Measurements from ENCODE around the gene PLXDC2. TPM values are rescaled to one million over a fixed set of nuclear protein-coding genes. Genes with fewer than 3 reads are reported as not detected.

The PLXDC2 gene
- total RNA-seq, 2 experiments from 2014 or later: not detected

DNA sequence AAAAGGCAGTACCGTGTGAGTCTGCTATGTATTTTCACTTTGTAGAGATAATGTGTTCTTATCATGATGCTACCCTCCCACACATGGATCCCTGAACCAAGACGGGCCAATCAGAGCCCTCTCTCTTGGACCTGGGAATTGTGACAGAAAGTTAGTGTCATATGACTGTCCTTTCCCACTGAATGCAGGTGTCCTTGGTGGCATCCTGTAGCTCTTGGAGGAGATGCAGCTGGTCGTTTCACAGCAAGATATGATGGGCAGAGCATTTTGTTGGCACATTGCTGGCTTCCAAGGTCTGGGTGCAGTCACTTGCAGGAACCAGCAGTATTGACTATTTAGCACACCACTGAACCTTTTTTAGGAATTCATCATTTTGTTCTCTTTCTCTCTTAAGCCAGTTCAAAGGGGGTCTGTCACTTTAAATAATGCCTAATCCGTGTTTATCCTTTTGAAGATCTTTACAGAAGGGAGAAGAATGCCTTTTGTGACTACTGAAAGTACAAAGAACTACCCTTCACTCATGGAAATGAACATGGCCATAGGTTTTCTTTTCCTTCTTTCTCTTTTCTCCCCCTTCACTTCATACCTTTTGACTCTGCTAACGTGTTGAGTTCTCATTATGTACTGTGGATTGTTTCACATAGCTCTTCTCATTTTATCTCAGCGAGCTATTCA lies 125.1 kb downstream of the PLXDC2 start:
- intact Hi-C loops (cut with micrococcal nuclease): no loop called here

DNA sequence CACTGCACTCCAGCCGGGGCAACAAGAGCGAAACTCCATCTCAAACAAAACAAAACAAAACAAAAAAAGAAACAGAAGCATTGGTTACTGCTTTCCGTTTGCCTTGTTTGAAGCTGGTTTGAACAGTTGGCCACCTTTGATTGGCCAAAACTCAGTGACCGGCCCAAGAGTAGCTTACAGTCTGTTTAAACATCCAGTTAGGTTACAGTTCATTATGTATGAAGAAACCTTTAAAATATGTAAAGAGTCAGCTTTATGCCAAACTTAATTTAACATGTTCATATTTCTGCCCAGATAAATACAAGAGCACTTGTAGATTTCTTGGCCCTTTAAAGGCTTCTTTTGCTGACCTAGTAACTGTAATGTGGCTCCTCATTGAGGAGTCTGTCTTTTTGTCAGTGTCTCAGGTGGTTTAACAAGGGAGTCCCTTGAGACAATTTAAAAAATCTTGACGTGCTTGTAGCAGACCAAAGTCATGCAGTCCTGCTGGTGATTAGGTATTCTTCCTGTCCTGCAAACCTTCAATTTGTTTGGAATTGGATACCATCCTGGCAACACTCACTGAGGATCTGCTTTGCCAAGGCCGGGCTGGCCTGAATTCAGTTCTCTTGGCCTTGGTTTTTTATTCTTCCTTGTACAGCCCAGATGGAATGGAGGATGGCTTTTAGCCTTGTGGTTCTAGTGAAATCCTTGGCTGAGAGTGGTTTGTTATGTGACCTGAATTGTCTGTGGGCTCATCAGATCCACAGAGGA lies 128.9 kb downstream of the PLXDC2 start:
- no peak overlapping the region for H3K27ac Mint-ChIP-seq
- peaks cover 2% of the 10 kb centered on the region for H3K9me3 Mint-ChIP-seq
- H3K27me3 Mint-ChIP-seq (ENCODE audit: low read depth): no peaks in the 10 kb centered on the region
- intact Hi-C loops (cut with micrococcal nuclease): no loop called here
- H3K36me3 Mint-ChIP-seq (ENCODE audit: low read depth): no peaks in the 10 kb centered on the region
- H3K4me3 Mint-ChIP-seq: no peak overlapping the region
- DNase-seq: no peak
- CTCF ChIA-PET: no interaction called here
- H3K4me1 Mint-ChIP-seq (ENCODE audit: low read depth): no peaks in the 10 kb centered on the region

More for the DNA sequence above, 125.1 kb downstream of the PLXDC2 start:
- DNase-seq: no peak
- no peak overlapping the region for H3K4me3 Mint-ChIP-seq
- CTCF ChIA-PET: no interaction called here
- H3K4me1 Mint-ChIP-seq (ENCODE audit: low read depth): no peaks in the 10 kb centered on the region
- no peaks in the 10 kb centered on the region for H3K27me3 Mint-ChIP-seq (ENCODE audit: low read depth)
- H3K9me3 Mint-ChIP-seq: peaks cover 6% of the 10 kb centered on the region
- no peaks in the 10 kb centered on the region for H3K36me3 Mint-ChIP-seq (ENCODE audit: low read depth)
- H3K27ac Mint-ChIP-seq: no peak overlapping the region

- Mint-ChIP-seq H3K27ac (no peak overlapping the region), H3K4me3 (no peak overlapping the region), H3K4me1 (ENCODE audit: low read depth) (no peaks in the 10 kb centered on the region), H3K9me3 (no peaks in the 10 kb centered on the region), H3K36me3 (ENCODE audit: low read depth) (no peaks in the 10 kb centered on the region), H3K27me3 (ENCODE audit: low read depth) (no peaks in the 10 kb centered on the region)
- intact Hi-C loops (cut with micrococcal nuclease): no loop called here
- no peak for DNase-seq
- CTCF ChIA-PET: no interaction called here
Observed at GRCh38 chr10:19946245-19946644, 130.0 kb downstream of the PLXDC2 start.

DNA sequence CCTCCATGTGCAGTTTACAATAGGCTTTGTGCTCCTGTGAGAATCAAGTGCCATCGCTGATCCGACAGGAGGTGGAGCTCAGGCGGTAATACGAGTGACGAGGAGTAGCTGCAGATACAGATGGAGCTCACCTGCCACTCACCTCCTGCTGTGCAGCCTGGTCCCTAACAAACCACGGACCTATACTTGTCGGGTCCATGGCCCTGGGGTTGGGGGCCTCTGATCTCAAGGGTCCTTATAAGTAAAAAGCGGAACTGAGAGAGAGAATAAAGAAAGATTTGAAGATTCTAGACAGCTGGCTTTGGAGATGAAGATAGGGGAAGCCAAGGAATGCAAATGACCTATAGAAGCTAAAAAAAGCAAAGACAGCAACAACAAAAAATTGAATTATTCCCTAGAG lies 130.6 kb downstream of the PLXDC2 start:
- CTCF ChIA-PET: no interaction called here
- Mint-ChIP-seq H3K27me3 (ENCODE audit: low read depth) (no peaks in the 10 kb centered on the region), H3K27ac (no peak overlapping the region), H3K4me1 (ENCODE audit: low read depth) (no peaks in the 10 kb centered on the region), H3K4me3 (no peak overlapping the region), H3K9me3 (no peaks in the 10 kb centered on the region), H3K36me3 (ENCODE audit: low read depth) (no peaks in the 10 kb centered on the region)
- no peak for DNase-seq
- intact Hi-C loops (cut with micrococcal nuclease): no loop called here

GRCh38 chr10:19947215-19947614 lies 131.0 kb downstream of the PLXDC2 start:
- no peak for DNase-seq
- H3K27me3 Mint-ChIP-seq (ENCODE audit: low read depth): no peaks in the 10 kb centered on the region
- H3K27ac Mint-ChIP-seq: no peak overlapping the region
- H3K4me3 Mint-ChIP-seq: no peak overlapping the region
- intact Hi-C loops (cut with micrococcal nuclease): no loop called here
- CTCF ChIA-PET: no interaction called here
- H3K36me3 Mint-ChIP-seq (ENCODE audit: low read depth): no peaks in the 10 kb centered on the region
- no peaks in the 10 kb centered on the region for H3K9me3 Mint-ChIP-seq
- no peaks in the 10 kb centered on the region for H3K4me1 Mint-ChIP-seq (ENCODE audit: low read depth)

- Mint-ChIP-seq H3K4me1 (ENCODE audit: low read depth) (no peaks in the 10 kb centered on the region), H3K27ac (no peak overlapping the region), H3K27me3 (ENCODE audit: low read depth) (no peaks in the 10 kb centered on the region), H3K9me3 (no peaks in the 10 kb centered on the region), H3K4me3 (no peak overlapping the region), H3K36me3 (ENCODE audit: low read depth) (no peaks in the 10 kb centered on the region)
- intact Hi-C loops (cut with micrococcal nuclease): no loop called here
- DNase-seq: no peak
- CTCF ChIA-PET: no interaction called here
Observed at GRCh38 chr10:19947656-19948055, 131.4 kb downstream of the PLXDC2 start.

- intact Hi-C loops (cut with micrococcal nuclease): no loop called here
- H3K4me3 Mint-ChIP-seq: no peak overlapping the region
- no peaks in the 10 kb centered on the region for H3K4me1 Mint-ChIP-seq (ENCODE audit: low read depth)
Observed at GRCh38 chr10:19952224-19953010, 136.2 kb downstream of the PLXDC2 start.

DNA sequence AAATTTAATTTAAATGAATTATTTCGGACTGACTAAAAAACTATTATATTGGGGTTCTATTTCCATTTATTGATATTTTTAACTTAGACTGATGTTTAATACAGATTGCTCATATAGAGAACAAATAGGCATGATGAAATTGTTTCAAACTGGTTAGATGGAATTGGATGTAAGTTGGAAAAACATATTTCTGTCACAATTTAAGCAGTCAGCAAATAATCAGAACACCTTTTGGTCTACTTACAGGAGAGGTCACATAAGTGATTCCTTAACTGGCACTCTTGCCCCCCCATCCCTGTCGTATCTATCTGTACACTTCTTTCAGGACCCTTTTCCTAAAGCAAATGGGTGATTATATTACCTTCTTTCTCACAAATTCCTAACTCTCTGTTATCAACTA lies 138.4 kb downstream of the PLXDC2 start:
- CTCF ChIA-PET: no interaction called here
- no peak for DNase-seq
- Mint-ChIP-seq H3K4me1 (ENCODE audit: low read depth) (no peaks in the 10 kb centered on the region), H3K4me3 (no peak overlapping the region), H3K27me3 (ENCODE audit: low read depth) (no peaks in the 10 kb centered on the region), H3K36me3 (ENCODE audit: low read depth) (no peaks in the 10 kb centered on the region), H3K27ac (no peak overlapping the region), H3K9me3 (no peaks in the 10 kb centered on the region)
- intact Hi-C loops (cut with micrococcal nuclease): no loop called here

More at GRCh38 chr10:19952224-19953010, 136.2 kb downstream of the PLXDC2 start:
- CTCF ChIA-PET: no interaction called here
- no peak for DNase-seq
- no peaks in the 10 kb centered on the region for H3K9me3 Mint-ChIP-seq
- no peaks in the 10 kb centered on the region for H3K27me3 Mint-ChIP-seq (ENCODE audit: low read depth)
- H3K36me3 Mint-ChIP-seq (ENCODE audit: low read depth): no peaks in the 10 kb centered on the region
- no peak overlapping the region for H3K27ac Mint-ChIP-seq

GRCh38 chr10:19956516-19957032 lies 140.3 kb downstream of the PLXDC2 start:
- CTCF ChIA-PET: no interaction called here
- Mint-ChIP-seq H3K36me3 (ENCODE audit: low read depth) (no peaks in the 10 kb centered on the region), H3K4me3 (no peak overlapping the region)

GRCh38 chr10:19958787-19959186 lies 142.6 kb downstream of the PLXDC2 start:
- Mint-ChIP-seq H3K4me1 (ENCODE audit: low read depth) (no peaks in the 10 kb centered on the region), H3K27ac (no peak overlapping the region), H3K27me3 (ENCODE audit: low read depth) (no peaks in the 10 kb centered on the region), H3K4me3 (no peak overlapping the region), H3K36me3 (ENCODE audit: low read depth) (no peaks in the 10 kb centered on the region), H3K9me3 (no peaks in the 10 kb centered on the region)
- CTCF ChIA-PET: no interaction called here
- no peak for DNase-seq
- intact Hi-C loops (cut with micrococcal nuclease): no loop called here

More at GRCh38 chr10:19956516-19957032, 140.3 kb downstream of the PLXDC2 start:
- Mint-ChIP-seq H3K27me3 (ENCODE audit: low read depth) (no peaks in the 10 kb centered on the region), H3K4me1 (ENCODE audit: low read depth) (no peaks in the 10 kb centered on the region), H3K27ac (no peak overlapping the region), H3K9me3 (no peaks in the 10 kb centered on the region)
- no peak for DNase-seq
- intact Hi-C loops (cut with micrococcal nuclease): no loop called here

DNA sequence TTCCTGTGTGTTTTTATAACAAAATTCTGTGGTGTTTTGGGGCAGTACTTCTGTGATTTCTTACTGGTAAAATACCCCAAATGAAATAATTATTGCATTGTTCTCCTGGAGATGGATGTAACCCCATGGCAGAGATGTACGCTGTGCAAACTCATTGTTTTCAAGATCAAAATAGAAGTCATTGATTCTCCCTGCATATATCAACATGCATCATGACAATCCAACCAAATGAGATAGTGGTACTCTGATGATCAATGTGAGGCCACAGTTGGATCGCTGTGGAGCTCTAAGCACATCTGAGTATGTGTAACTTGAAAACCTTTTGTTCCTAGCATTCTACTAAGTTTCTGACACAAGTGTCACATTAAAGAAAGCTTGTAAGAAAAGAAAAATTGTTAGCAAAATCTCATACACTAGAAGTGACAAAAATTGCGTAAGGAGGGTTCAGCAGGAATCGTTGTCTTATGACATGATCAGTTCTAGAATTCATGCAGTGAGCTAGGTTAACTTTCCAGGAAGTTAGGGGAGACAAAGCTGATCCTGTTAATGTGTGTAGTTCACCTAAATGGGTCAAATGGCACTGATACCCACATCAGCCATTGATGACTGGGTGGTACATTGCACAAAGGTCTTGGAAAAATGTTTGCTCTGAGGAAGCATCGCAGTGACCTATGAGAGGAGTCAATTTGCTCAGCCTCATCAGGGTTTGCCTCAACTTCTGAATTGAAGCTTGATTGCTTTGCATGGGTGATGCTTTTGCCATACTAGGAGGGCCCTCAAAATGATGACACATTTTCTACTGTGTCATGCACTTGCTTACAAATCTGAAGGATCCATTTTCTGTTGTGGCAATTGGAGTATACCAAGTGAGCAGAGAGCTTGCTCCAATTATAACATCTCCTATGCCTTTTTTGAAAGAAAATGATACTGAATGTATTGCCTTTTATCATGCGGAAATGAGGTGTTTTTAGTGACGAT lies 145.1 kb downstream of the PLXDC2 start:
- no peak for DNase-seq
- Mint-ChIP-seq H3K9me3 (no peaks in the 10 kb centered on the region), H3K27ac (no peak overlapping the region), H3K27me3 (ENCODE audit: low read depth) (no peaks in the 10 kb centered on the region), H3K36me3 (ENCODE audit: low read depth) (no peaks in the 10 kb centered on the region), H3K4me1 (ENCODE audit: low read depth) (no peaks in the 10 kb centered on the region), H3K4me3 (no peak overlapping the region)
- CTCF ChIA-PET: no interaction called here
- intact Hi-C loops (cut with micrococcal nuclease): no loop called here

DNA sequence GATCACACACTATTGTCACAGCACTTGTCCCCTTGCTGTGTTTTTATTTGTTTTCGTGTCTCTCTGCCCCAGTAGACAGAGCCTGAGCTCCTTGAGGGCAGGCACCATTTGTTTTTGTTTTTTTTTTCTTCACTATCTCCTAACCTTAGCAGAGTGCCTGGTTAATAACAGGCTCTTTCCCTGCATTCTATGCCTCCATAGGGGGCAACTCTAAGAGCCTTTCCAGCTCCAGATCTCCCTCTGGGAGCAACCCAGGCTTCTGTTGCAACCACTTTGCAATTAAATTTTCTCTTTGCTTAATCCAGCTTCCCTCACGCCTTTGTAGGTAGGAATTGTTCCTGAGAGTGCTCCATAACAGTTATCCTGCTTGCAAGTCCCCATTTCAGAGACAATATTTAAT lies 148.4 kb downstream of the PLXDC2 start:
- Mint-ChIP-seq H3K4me1 (ENCODE audit: low read depth) (no peaks in the 10 kb centered on the region), H3K27ac (no peak overlapping the region), H3K4me3 (no peak overlapping the region), H3K9me3 (no peaks in the 10 kb centered on the region), H3K36me3 (ENCODE audit: low read depth) (no peaks in the 10 kb centered on the region), H3K27me3 (ENCODE audit: low read depth) (no peaks in the 10 kb centered on the region)
- CTCF ChIA-PET: no interaction called here
- intact Hi-C loops (cut with micrococcal nuclease): no loop called here
- no peak for DNase-seq

All from activated naive CD4-positive, alpha-beta T cell treated with anti-CD3 and anti-CD28 coated beads for 36 hours (primary cell).